Stomach (tissue), 9 donors: ENCODE measurements around the gene SMCO4. TPM values are rescaled to one million over a fixed set of nuclear protein-coding genes. Genes with fewer than 3 reads are reported as not detected.

Source experiments
- DNase-seq, 2 donors: peaks; one replicate each; pipeline versions ENCODE4 v3.0.0 to v3.0.0-alpha.2; 2013 to 2019
- H3K27ac ChIP-seq, 5 donors: fragments of 200-600 bp in 4 of 5; sonication (generic) in 4 of 5; one replicate each; pipeline ENCODE4 v1.5.1; 2013 to 2019; ENCODE audit warnings: mild to moderate bottlenecking in 1 of 5, moderate library complexity in 1 of 5
- H3K27me3 ChIP-seq, 3 donors: fragments of 200-600 bp; sonication (generic); one replicate each; pipeline ENCODE4 v1.5.1; 2017 to 2019; ENCODE audit warnings: mixed run types in 1 of 3
- H3K36me3 ChIP-seq, 4 donors: fragments of 200-600 bp; sonication (generic); 1 replicate in 3 of 4; 2 replicates in 1 of 4; pipeline ENCODE4 v1.5.1; 2016 to 2019
- H3K4me1 ChIP-seq, 4 donors: fragments of 200-600 bp; sonication (generic); one replicate each; pipeline ENCODE4 v1.5.1; 2016 to 2019
- H3K4me3 ChIP-seq, 4 donors: fragments of 200-600 bp; sonication (generic) in 3 of 4; one replicate each; pipeline ENCODE4 v1.5.1; 2016 to 2019; ENCODE audit warnings: mild to moderate bottlenecking in 1 of 4
- H3K9me3 ChIP-seq, 4 donors: fragments of 200-600 bp; sonication (generic); one replicate each; pipeline ENCODE4 v1.5.1; 2016 to 2019
- EP300 ChIP-seq: sonication (generic); formaldehyde crosslinking; IDR thresholded peaks from one replicate; pipeline ENCODE4 v1.6.1; 2017; ENCODE audit warnings: antibody characterized with exemption
- POLR2A ChIP-seq, 4 donors: fragments of 450-650 bp; IDR thresholded peaks; one replicate each; pipeline ENCODE4 v1.6.1; 2016; ENCODE audit warnings: antibody characterized with exemption in 4 of 4, control low read depth in 2 of 4, mild to moderate bottlenecking in 1 of 4, moderate library complexity in 1 of 4
- POLR2AphosphoS5 ChIP-seq, 3 donors: sonication (generic); formaldehyde crosslinking; IDR thresholded peaks; one replicate each; pipeline ENCODE4 v1.6.1; 2016; ENCODE audit warnings: antibody characterized with exemption in 3 of 3
- WGBS, 5 donors: extraction: QIAGEN DNeasy Blood & Tissue Kit in 3 of 5; methylation state at CpG; one replicate each; pipeline versions ENCODE4 v1.1.5 to v1.1.7; 2013 to 2018; 5-methylcytosine and 5-hydroxymethylcytosine counted together
- intact Hi-C: fragments of 100-400 bp; cut with DNase I; formaldehyde crosslinking; loops from one replicate; pipeline ENCODE4 v1.15.1; 2023; ENCODE audit warnings: low total_unique reads
- polyA plus RNA-seq, 3 donors: library from polyadenylated mRNA; stranded (reverse); fragments of 200-250 nt; gene quantifications; one replicate each; pipeline ENCODE4 v1.2.3, GENCODE V29; 2013
- total RNA-seq, 5 donors: library from RNA; depleted of rRNA; stranded (reverse); fragments of >200 nt; gene quantifications; one replicate each; pipeline versions ENCODE4 v1.1.0 to v1.2.3, GENCODE V29; 2014 to 2016
- TF ChIP-seq, protein P1 (sequence below), 7 experiments: fragments of 450-650 bp in 4 of 7; fragments of 200-600 bp in 3 of 7; sonication (generic) in 3 of 7; IDR thresholded peaks; one replicate each; pipeline ENCODE4 v1.5.1; 2016 to 2019; ENCODE audit warnings: antibody characterized with exemption in 7 of 7, control low read depth in 2 of 7, mild to moderate bottlenecking in 1 of 7
- donor health status: healthy with polysubstance abuse.
- donor health status: Bipolar disorder and iron deficiency.
- donor health status: healthy.

The SMCO4 gene
- total and polyA plus RNA-seq, 8 donors = 2.9 to 306 (median 25.1) TPM; not detected in 1

DNA sequence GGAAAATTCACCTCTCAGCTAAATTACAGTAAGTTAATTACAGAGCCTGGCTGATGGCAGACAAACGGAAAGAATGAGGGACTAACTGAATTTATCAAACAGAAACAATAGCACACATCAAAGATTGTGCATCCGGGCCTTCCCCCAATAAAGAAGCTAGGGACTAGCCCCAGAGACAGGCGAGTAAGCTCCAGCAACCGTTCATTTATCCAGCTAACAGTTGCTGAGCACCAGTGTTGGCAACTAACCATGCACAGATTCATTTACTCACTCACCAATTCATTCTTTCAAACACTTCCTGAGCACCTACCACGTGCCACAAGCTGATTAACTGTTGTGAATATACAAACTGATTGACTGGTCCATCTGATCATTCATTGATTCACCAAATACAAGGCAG lies 51.2 kb downstream of the SMCO4 start:
- WGBS, 5 donors = 75 to 83% (median 77%) methylated on average over 5 of the region's 5 CpGs
- intact Hi-C loops = no loop called here
- no peaks in the 10 kb centered on the region for H3K27me3 ChIP-seq
- TF ChIP-seq POLR2AphosphoS5 (IDR thresholded peaks at IDR 0.05) (no peak), EP300 (no peak), POLR2A (IDR thresholded peaks at IDR 0.05) (no peak)
- no peaks in the 10 kb centered on the region for H3K9me3 ChIP-seq
- no peak overlapping the region for H3K4me3 ChIP-seq
- DNase-seq = no peak
- peaks cover under 1 to 15% (median 8%) of the 10 kb centered on the region in 4 donors for H3K36me3 ChIP-seq
- peak overlapping the region in 1 of 5 donors; percentile 55 for H3K27ac ChIP-seq
- peaks cover 10 to 70% (median 30%) of the 10 kb centered on the region in 4 donors for H3K4me1 ChIP-seq

- intact Hi-C loops = no loop called here
- H3K27ac ChIP-seq = peak overlapping the region in 1 of 5 donors; percentile 18
- H3K4me3 ChIP-seq = no peak overlapping the region
- peaks cover 10 to 79% (median 34%) of the 10 kb centered on the region in 4 donors for H3K4me1 ChIP-seq
- H3K36me3 ChIP-seq = peaks cover 0 to 12% (median 7%) of the 10 kb centered on the region in 4 donors
- TF ChIP-seq, protein P1, sequence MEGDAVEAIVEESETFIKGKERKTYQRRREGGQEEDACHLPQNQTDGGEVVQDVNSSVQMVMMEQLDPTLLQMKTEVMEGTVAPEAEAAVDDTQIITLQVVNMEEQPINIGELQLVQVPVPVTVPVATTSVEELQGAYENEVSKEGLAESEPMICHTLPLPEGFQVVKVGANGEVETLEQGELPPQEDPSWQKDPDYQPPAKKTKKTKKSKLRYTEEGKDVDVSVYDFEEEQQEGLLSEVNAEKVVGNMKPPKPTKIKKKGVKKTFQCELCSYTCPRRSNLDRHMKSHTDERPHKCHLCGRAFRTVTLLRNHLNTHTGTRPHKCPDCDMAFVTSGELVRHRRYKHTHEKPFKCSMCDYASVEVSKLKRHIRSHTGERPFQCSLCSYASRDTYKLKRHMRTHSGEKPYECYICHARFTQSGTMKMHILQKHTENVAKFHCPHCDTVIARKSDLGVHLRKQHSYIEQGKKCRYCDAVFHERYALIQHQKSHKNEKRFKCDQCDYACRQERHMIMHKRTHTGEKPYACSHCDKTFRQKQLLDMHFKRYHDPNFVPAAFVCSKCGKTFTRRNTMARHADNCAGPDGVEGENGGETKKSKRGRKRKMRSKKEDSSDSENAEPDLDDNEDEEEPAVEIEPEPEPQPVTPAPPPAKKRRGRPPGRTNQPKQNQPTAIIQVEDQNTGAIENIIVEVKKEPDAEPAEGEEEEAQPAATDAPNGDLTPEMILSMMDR (IDR thresholded peaks at IDR 0.05) = no peak
- no peak for TF ChIP-seq POLR2AphosphoS5 (IDR thresholded peaks at IDR 0.05)
- TF ChIP-seq POLR2A (IDR thresholded peaks at IDR 0.05) = no peak
- TF ChIP-seq EP300 = no peak
- H3K9me3 ChIP-seq = no peaks in the 10 kb centered on the region
- no peak for DNase-seq
- H3K27me3 ChIP-seq = no peaks in the 10 kb centered on the region
- WGBS, 5 donors = 51 to 60% (median 56%) methylated on average over 5 of the region's 5 CpGs
Observed at GRCh38 chr11:93490996-93491618, 52.1 kb downstream of the SMCO4 start.

DNA sequence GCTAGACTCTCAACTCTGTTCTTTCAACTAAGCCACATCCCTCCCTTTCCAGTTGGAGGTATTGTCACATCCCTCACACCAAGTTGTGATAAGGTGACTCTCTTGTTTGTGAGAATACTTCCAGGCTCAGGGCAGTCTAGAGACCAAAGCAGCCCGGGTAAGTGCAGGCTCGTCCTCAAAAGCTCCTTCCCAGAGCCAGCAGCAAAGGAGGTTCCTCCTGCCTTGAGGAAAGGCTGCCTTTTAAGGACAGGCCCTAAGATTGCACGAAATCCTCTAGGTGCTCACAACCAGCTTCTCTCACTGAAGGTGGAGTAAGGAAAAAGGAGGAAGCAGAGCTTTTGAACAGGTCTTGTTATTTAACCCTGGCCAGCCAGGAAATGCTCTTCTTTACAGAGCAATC lies 53.4 kb downstream of the SMCO4 start:
- Histone ChIP-seq H3K27ac (peak overlapping the region in 1 of 5 donors; percentile 11), H3K27me3 (no peaks in the 10 kb centered on the region), H3K36me3 (peaks cover 0 to 12% (median 2%) of the 10 kb centered on the region in 4 donors), H3K4me1 (peaks cover 10 to 80% (median 42%) of the 10 kb centered on the region in 4 donors), H3K4me3 (no peak overlapping the region), H3K9me3 (no peaks in the 10 kb centered on the region)
- 60 to 78% (median 75%) methylated on average over 3 of the region's 3 CpGs for WGBS, 5 donors
- DNase-seq = no peak
- intact Hi-C loops = no loop called here
- TF ChIP-seq EP300 = no peak
- no peak for TF ChIP-seq POLR2A (IDR thresholded peaks at IDR 0.05)
- TF ChIP-seq POLR2AphosphoS5 (IDR thresholded peaks at IDR 0.05) = no peak
- TF ChIP-seq, protein P1 (IDR thresholded peaks at IDR 0.05) = no peak

DNA sequence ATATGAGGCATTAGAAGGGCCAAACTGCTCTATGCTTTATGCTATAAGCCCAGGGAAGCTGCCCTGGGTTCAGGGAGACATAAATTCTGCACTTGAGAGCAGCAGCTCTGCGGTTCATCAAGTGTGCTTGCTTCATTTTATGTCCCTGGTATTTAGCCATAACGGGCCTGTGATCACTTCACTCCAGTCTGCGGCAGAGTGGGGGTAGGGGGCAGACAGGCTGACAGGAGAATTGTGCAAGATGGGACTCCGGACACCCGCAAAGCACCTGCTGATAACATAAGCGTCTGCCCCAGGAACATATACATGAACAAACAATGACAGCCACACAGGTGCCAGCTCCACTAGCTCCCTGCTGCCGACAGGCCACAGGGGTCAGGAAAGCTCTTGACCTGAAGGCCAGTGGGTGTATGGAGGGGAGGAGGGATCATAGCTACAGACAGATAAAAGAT lies 56.1 kb downstream of the SMCO4 start:
- TF ChIP-seq POLR2A (IDR thresholded peaks at IDR 0.05) (no peak), EP300 (no peak), POLR2AphosphoS5 (IDR thresholded peaks at IDR 0.05) (no peak)
- TF ChIP-seq, protein P1 (IDR thresholded peaks at IDR 0.05) = no peak
- peaks cover 2 to 81% (median 34%) of the 10 kb centered on the region in 4 donors for H3K4me1 ChIP-seq
- H3K4me3 ChIP-seq = no peak overlapping the region
- 37 to 61% (median 58%) methylated on average over 7 of the region's 7 CpGs for WGBS, 5 donors
- H3K9me3 ChIP-seq = no peaks in the 10 kb centered on the region
- DNase-seq = peak in 1 of 2 donors; percentile 33
- intact Hi-C loops = no loop called here
- peaks cover 0 to 12% (median 2%) of the 10 kb centered on the region in 4 donors for H3K36me3 ChIP-seq
- H3K27ac ChIP-seq = peak overlapping the region in 1 of 5 donors; percentile 52
- H3K27me3 ChIP-seq = no peaks in the 10 kb centered on the region

GRCh38 chr11:93485983-93486382 lies 57.2 kb downstream of the SMCO4 start:
- peak overlapping the region in 1 of 5 donors; percentile 52 for H3K27ac ChIP-seq
- no peak overlapping the region for H3K4me3 ChIP-seq
- intact Hi-C loops = no loop called here
- no peak for DNase-seq
- peaks cover 0 to 12% (median 2%) of the 10 kb centered on the region in 4 donors for H3K36me3 ChIP-seq
- TF ChIP-seq EP300 = no peak
- no peak for TF ChIP-seq POLR2AphosphoS5 (IDR thresholded peaks at IDR 0.05)
- TF ChIP-seq POLR2A (IDR thresholded peaks at IDR 0.05) = no peak
- TF ChIP-seq, protein P1 (IDR thresholded peaks at IDR 0.05) = no peak
- H3K9me3 ChIP-seq = no peaks in the 10 kb centered on the region
- WGBS, 5 donors = 85 to 95% (median 91%) methylated on average over 2 of the region's 2 CpGs
- H3K4me1 ChIP-seq = peaks cover 8 to 84% (median 35%) of the 10 kb centered on the region in 4 donors
- no peaks in the 10 kb centered on the region for H3K27me3 ChIP-seq
